HepG2 (cell line): ENCODE data around the gene ERCC2. TPM values are rescaled to one million over a fixed set of nuclear protein-coding genes. Genes with fewer than 3 reads are reported as not detected.

Source experiments
- ATAC-seq: fragments of 200-7000 bp; cut with Tn5 transposase; 3 replicates; pipeline ENCODE4 v1.9.1; 2020; ENCODE audit warnings: mild to moderate bottlenecking, moderate library complexity
- BruUV-seq: library from RNA; stranded (reverse); fragments of 400-500 nt; replicated peaks from 2 replicates; lab custom pipeline; 2021; lab: Mats Ljungman, UMichigan
- CTCF ChIA-PET: fragments of 300-600 bp; formaldehyde crosslinking; extraction: SDS; loops from one replicate; lab custom pipeline; 2021; ENCODE audit warnings: low total read pairs, inconsistent platforms, low intra/inter-chr PET ratio; lab: Yijun Ruan, JAX
- POLR2A ChIA-PET: fragments of 350-600 bp; sonication (Branson Sonifier 250); formaldehyde crosslinking; loops from one replicate; lab custom pipeline; 2020; ENCODE audit warnings: antibody characterized with exemption, inconsistent platforms; lab: Yijun Ruan, JAX
- DNase-seq: peaks from one replicate; pipeline ENCODE4 v3.0.0-alpha.2; 2015; ENCODE audit warnings: low spot score
- FAIRE-seq: peaks from 3 replicates; lab custom pipeline; 2011; peaks lifted over from hg19 to GRCh38; lab: Jason Lieb, UNC
- H2AFZ ChIP-seq: one replicate; pipeline ENCODE4 v1.6.1; 2011; ENCODE audit warnings: low read length, inconsistent platforms
- H3K27ac ChIP-seq: fragments of 300-600 bp; 3 replicates; pipeline ENCODE4 v1.8.0; 2011; ENCODE audit warnings: mixed run types, mild to moderate bottlenecking, mixed read lengths, low read length, inconsistent platforms; ENCODE audit not compliant: insufficient read depth; ENCODE audit errors: extremely low read length
- H3K27me3 ChIP-seq, 2 experiments: fragments of 200-600 bp in 1 of 2; 2 replicates in 1 of 2; 3 replicates in 1 of 2; pipeline versions ENCODE4 v1.6.0 to v1.8.0; 2011; ENCODE audit warnings: low read length in 2 of 2, mild to moderate bottlenecking in 2 of 2, moderate library complexity in 2 of 2, inconsistent platforms in 1 of 2; ENCODE audit not compliant: insufficient read depth in 2 of 2, control insufficient read depth in 1 of 2
- H3K36me3 ChIP-seq, 2 experiments: fragments of 200-600 bp in 1 of 2; replicated peaks in 1 of 2; 2 replicates in 1 of 2; 3 replicates in 1 of 2; pipeline versions ENCODE4 v1.5.1 to v1.8.0; 2011; ENCODE audit warnings: low read length in 2 of 2, inconsistent platforms in 1 of 2; ENCODE audit not compliant: insufficient read depth in 2 of 2, control insufficient read depth in 1 of 2
- H3K4me1 ChIP-seq: 2 replicates; pipeline ENCODE4 v1.5.1; 2012; ENCODE audit warnings: low read length, inconsistent platforms; ENCODE audit not compliant: insufficient read depth
- H3K4me2 ChIP-seq: 2 replicates; pipeline ENCODE4 v1.6.0; 2011; ENCODE audit warnings: low read depth, low read length, inconsistent platforms
- H3K4me3 ChIP-seq, 3 experiments: fragments of 200-600 bp in 1 of 3; sonication (generic), shearing (Covaris generic) in 1 of 3; replicated peaks in 1 of 3; 2 replicates each; pipeline ENCODE4 v1.5.1; 2011 to 2016; ENCODE audit warnings: low read length in 3 of 3, inconsistent platforms in 2 of 3, low read depth in 2 of 3, mild to moderate bottlenecking in 2 of 3, control low read depth in 1 of 3, mixed read lengths in 1 of 3; ENCODE audit not compliant: insufficient read depth in 1 of 3
- H3K79me2 ChIP-seq: one replicate; pipeline ENCODE4 v1.6.1; 2011; ENCODE audit warnings: low read length, inconsistent platforms; ENCODE audit not compliant: insufficient read depth
- H3K9ac ChIP-seq: 2 replicates; pipeline ENCODE4 v1.6.0; 2011; ENCODE audit warnings: mild to moderate bottlenecking, low read depth, low read length, inconsistent platforms; ENCODE audit not compliant: insufficient read depth
- H3K9me3 ChIP-seq: 2 replicates; pipeline ENCODE4 v1.5.1; 2012; ENCODE audit warnings: mild to moderate bottlenecking, low read length
- H4K20me1 ChIP-seq: 2 replicates; pipeline ENCODE4 v1.6.0; 2011; ENCODE audit warnings: inconsistent platforms, mild to moderate bottlenecking, low read length, moderate library complexity; ENCODE audit not compliant: insufficient read depth
- AGO2 ChIP-seq: fragments of 200-400 bp; formaldehyde crosslinking; optimal IDR thresholded peaks from 2 replicates; pipeline ENCODE3; 2017; ENCODE audit warnings: mild to moderate bottlenecking, low read depth, low read length, moderate library complexity
- ELF1 ChIP-seq: sonication (generic); formaldehyde crosslinking; IDR thresholded peaks from 2 replicates; pipeline ENCODE4 v1.4.0; 2020; ENCODE audit warnings: missing genetic modification reagents
- RBM22 ChIP-seq: fragments of 200-400 bp; formaldehyde crosslinking; optimal IDR thresholded peaks from 2 replicates; pipeline ENCODE3; 2017; ENCODE audit warnings: mild to moderate bottlenecking, low read length, moderate library complexity
- U2AF2 ChIP-seq: fragments of 200-400 bp; formaldehyde crosslinking; IDR thresholded peaks from 2 replicates; pipeline ENCODE4 v1.6.1; 2017; ENCODE audit warnings: low read depth, mild to moderate bottlenecking, low read length
- ZNF33B ChIP-seq: sonication (generic); formaldehyde crosslinking; IDR thresholded peaks from 2 replicates; pipeline ENCODE4 v1.5.1; 2020; ENCODE audit warnings: mild to moderate bottlenecking, missing genetic modification reagents
- ZNF512B ChIP-seq: sonication (generic); formaldehyde crosslinking; IDR thresholded peaks from 2 replicates; pipeline ENCODE4 v1.5.1; 2020; ENCODE audit warnings: missing genetic modification reagents, mild to moderate bottlenecking, borderline replicate concordance
- ZNF724P ChIP-seq: sonication (generic); formaldehyde crosslinking; IDR thresholded peaks from 2 replicates; pipeline ENCODE4 v1.8.0; 2022; ENCODE audit warnings: missing genetic modification reagents, borderline replicate concordance
- WGBS: methylation state at CpG from one replicate; pipeline ENCODE4 v1.1.6; 2017; ENCODE audit warnings: low lambda C conversion rate; 5-methylcytosine and 5-hydroxymethylcytosine counted together
- in situ Hi-C: cut with HindIII; loops from 2 replicates; pipeline ENCODE4 v1.10.0; 2017; ENCODE audit warnings: low pct_unique_long_range_greater_than_20kb; ENCODE audit not compliant: extremely low pct_ligation_motif_present
- intact Hi-C: fragments of 100-400 bp; cut with micrococcal nuclease; formaldehyde crosslinking; loops from one replicate; pipeline ENCODE4 v1.10.0; 2022; ENCODE audit not compliant: unreplicated experiment
- polyA plus RNA-seq, 8 experiments: library from polyadenylated mRNA; depleted of rRNA in 3 of 8; stranded (reverse) in 7 of 8; unstranded in 1 of 8; fragments of >200 nt; fragmentation: Illumina TruSeq in 4 of 8; extraction: Trizol in 4 of 8; gene quantifications; 2 replicates each; pipeline versions ENCODE4 v1.2.1 to v1.2.3, GENCODE V29; 2011 to 2016; ENCODE audit warnings: low read depth in 4 of 8, missing spikeins in 1 of 8, mixed read lengths in 1 of 8; ENCODE audit not compliant: insufficient read depth in 1 of 8
- total RNA-seq, 5 experiments: library from RNA; depleted of rRNA; stranded (reverse); fragments of >200 nt; fragmentation: Illumina TruSeq; extraction: Trizol; gene quantifications; 2 replicates each; pipeline ENCODE4 v1.2.3, GENCODE V29; 2016; ENCODE audit warnings: low read depth in 1 of 5

The ERCC2 gene
- total and polyA plus RNA-seq, 2 of the 13 experiments (the other 11 are each of a cell fraction or from before 2014, with no cell fraction given), result 25.4 to 49.2 TPM

- TF ChIP-seq ZNF724P (no peak), ZNF33B (CRISPR knock-in tag) (no peak), ELF1 (CRISPR knock-in tag) (no peak), U2AF2 (no peak)
Measured at GRCh38 chr19:45361608-45362007, 8.8 kb downstream of the ERCC2 start (continued).

GRCh38 chr19:45358213-45358792 is 12.1 kb downstream of the ERCC2 start:
- Histone ChIP-seq H3K4me3 (no peak overlapping the region), H3K4me1 (no peaks in the 10 kb centered on the region), H3K27me3 (no peaks in the 10 kb centered on the region), H3K36me3 (peaks cover 24 to 69% of the 10 kb centered on the region in 2 experiments), H4K20me1 (0 out of 2 replicates have a peak, but pooled peaks cover 3% of the 10 kb centered on the region), H3K9me3 (no peaks in the 10 kb centered on the region), H3K4me2 (no peak overlapping the region), H2AFZ (no peak overlapping the region), H3K9ac (no peak overlapping the region), H3K79me2 (no peaks in the 10 kb centered on the region), H3K27ac (no peak overlapping the region)
- BruUV-seq, result no TSS peak
- TF ChIP-seq ZNF512B (CRISPR knock-in tag) (no peak), AGO2 (peak; percentile 40), RBM22 (peak; percentile 29)
- ChIA-PET CTCF (no interaction called here), POLR2A (interaction anchor here (0.6 kb wide), 1 partner anchor 359 kb away, joined by 5 read pairs; no protein-coding TSS in a partner anchor)
- WGBS, result 94% methylated on average over 12 of the region's 12 CpGs
- intact Hi-C loops, result no loop called here
- FAIRE-seq, result no peak
- no peak for DNase-seq
- ATAC-seq, result no peak
- in situ Hi-C loops, result no loop called here
